ENCODE results near the gene C11orf68.

Gene C11orf68

DNA sequence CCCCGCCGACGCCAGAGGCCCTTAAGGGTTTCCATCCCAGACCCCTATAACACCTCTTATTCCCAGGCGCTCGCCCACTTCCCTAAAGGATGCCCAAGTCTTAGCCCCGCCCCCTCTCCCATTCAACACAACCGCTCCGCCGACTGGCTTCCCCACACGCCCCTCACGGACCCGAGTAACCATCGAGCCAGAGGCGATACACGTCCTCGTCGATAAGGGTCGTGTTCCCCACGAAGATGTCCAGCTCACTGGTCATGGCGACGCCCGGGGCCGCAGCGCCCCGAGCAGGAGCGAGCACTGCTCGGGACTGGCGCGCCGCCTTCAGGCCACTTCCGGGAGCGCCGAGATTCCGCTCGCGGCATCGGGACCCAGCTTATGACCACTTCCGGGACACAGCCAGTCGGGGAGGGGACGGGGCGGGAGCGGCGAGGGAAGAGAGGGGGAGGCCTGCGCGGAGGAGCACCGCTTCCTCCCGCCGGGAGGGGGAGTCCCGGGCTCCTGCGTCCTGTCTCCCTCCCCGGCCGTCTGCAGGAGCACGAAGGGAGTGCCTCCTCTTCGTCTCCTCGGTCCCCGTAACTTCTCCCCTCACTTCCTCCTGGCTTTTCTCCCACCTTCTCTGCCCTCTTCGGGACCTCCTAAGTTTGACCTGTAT lies 30.6 kb downstream of the C11orf68 start, which contains the start of gene FIBP:
Gene FIBP (minus strand): TSS at position 309 of the 652 bp plus-strand sequence. CDS start 53 bp downstream, at position 256.
- DNase-seq = peak; percentile 80

DNA sequence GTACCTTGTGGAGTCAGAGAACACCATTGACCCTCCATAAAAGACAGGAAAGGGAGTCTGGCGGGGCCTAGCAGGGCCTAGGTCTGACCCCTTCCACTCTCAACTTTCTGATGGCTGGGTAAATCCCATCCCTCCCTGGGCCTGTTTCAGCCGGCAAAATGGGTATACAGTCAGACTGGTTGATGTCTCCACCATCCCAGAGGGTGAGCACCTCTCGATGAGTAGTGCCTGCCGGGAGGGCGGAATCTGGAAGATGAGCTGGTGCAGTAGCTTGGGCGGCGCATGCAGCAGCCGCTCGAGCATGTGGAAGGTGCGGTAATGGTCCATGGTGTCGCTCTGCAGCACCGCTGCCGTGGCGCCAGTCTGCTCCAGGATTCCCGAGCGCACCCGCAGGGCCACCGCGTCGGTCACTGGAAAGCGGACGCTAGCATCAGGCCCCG lies 31.1 kb downstream of the C11orf68 start:
- DNase-seq = no peak

DNA sequence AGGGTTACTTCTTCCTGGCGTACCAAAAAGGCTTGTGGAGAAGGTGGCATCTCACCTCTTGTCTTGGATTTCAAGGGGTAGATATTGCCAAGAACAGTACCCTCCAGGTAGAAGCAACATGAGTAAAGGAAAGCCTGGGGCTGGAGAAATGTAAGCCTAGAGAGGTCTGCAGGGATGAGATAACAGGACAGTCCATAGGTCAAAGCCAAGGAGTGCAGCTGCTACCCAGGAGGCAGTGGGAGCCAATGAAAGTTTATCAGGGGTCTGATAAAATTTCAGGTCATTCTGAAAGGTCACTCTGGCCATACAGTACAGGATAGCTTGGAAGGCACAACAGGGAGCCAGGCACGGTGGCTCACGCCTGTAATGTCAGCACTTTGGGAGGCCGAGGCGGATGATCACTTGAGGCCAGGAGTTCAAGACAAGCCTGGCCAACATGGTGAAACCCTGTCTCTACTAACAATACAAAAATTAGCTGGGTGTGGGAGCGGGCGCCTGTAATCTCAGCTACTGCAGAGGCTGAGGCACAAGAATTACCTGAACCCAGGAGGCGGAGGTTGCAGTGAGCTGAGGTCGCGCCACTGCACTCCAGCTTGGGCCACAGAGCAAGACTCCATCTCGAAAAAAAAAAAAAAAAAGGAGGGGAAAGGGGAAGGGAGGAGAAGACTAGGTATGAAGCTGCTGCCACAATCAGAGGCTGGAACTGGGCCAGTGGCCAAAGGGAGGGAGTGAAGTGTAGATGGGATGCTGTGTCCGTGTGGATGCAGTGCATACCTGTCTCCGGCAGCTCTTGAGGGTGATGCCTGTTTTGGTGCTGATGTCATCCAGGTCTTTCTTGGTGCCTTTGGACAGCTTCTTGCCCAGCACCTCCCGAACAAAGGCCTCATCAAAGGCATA lies 31.8 kb downstream of the C11orf68 start:
- no peak for DNase-seq

DNA sequence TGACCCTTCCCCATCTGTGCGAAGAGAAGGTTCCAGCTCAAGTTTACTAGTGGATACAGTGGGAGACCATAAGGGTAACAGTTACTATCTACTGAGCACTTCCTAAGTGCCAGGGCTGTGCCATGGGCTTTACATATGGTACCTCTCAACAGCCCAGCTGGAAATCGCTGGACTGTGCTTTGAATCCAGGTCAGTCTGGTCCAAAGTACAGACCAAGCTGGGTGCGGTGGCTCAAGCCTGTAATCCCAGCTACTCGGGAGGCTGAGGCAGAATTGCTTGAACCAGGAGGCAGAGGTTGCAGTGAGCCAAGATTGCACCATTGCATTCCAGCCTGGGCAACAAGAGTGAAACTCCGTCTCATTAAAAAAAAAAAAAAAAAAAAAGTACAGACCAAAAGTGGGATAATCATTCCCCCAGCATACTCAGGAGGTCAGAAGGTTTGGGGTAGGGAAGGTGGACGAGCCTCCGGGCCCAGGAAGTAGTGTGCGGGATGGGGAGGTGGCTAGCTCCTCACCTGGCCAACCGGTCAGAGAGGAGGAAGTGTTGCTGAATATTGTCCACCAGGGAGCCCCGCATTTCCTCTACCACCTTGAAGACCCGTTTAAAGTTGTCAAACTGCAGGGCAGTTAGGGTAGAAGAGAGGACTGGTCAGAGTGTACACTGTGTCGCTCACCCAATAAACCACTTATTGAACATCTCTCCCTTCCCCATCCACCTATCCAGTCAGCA lies 32.9 kb downstream of the C11orf68 start:
- DNase-seq = no peak

DNA sequence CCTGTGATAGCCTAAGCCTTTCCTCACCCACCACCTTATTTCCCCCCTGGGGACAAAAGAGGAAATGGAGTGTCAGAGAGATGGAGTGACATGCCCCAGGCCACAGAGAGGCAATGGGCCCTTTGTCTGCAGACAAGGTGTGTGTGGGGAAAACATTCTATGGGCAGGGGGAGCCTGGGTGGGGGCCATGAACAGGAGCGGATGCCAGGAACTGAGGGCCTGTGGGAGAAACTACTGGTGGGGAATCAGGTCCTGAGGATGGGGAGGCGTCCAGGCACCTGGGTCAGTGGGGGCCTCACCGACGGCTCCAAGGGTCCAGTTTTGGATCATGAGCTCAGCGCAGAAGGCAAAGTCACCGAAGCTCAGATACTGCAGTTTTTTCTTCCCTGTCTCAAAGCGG lies 33.6 kb downstream of the C11orf68 start:
- no peak for DNase-seq

DNA sequence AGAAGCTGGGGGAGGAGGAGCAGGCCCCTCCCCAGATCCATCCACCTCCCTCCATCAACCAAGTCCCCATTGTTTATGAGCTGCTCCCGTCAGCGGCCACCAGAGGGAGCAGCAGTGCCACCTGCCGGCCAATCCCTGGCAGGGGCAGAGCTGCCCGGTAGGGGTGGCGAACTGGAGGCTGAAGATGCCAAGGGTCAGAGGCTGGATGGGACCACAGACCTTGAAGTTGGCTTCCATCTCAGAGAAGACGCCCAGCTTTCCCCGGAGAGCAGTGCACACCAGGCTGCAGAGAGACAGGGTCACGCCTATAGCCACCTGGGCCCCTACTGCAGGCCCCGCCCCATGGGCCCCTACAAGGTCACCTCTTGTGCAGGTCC lies 34.2 kb downstream of the C11orf68 start:
- DNase-seq = no peak

DNA sequence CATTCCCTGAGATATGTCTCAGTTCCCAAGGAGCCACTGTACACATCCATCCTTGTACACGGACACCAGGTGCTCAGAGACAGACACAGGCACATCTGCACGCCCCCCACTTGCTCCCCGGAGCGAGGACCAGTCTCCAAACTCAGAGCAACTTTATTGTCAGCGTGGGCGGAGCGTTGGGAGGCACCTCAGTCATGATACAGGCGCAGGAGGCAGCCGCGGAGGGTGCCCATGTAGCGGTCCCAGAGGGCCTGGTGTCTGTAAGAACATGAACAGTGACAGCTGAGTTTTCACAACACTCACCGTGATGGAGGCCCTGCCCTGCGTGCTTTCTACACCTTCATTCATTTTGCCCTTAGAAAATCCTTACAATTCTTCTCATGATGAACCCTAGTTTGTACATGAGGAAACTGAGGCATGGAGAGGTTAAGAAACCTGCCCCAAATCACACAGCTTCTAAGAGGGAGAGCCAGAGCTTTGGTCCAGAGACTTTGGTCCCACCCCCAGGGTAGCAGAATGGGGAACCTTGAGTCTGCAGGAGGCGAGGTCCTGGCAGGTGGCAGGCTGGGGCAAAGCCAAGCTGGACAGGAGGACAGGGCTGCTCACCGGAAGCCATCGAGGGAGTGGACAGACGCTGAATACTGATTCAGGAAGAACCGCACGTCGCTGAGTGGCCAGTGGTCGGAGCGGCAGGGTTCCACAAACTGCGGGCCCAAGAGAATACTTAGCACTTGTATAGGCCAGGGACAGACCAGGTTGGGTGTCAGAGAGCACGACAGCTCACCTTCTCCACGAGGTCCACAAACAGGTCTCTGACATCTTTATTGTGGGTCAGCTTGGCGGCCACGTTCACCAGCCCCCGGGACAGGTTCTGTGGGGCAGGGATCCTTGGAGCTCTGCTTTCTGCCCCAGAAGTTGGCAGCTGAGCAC lies 34.8 kb downstream of the C11orf68 start:
- no peak for DNase-seq

DNA sequence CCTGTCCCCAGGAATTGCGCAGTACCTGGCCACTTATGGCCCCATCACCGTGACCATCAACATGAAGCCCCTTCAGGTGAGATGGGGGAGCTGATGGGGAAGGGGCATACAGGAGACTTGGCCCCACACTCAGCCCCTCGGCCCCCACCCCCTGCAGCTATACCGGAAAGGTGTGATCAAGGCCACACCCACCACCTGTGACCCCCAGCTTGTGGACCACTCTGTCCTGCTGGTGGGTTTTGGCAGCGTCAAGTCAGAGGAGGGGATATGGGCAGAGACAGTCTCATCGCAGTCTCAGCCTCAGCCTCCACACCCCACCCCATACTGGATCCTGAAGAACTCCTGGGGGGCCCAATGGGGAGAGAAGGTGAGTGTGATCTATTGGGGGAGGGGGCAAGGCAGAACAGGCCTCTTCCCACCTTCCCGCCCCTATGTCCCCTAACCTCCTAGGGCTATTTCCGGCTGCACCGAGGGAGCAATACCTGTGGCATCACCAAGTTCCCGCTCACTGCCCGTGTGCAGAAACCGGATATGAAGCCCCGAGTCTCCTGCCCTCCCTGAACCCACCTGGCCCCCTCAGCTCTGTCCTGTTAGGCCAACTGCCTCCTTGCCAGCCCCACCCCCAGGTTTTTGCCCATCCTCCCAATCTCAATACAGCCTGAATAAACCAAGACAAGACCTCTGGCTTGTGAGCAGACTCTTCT lies 35.7 kb downstream of the C11orf68 start:
- no peak for DNase-seq

DNA sequence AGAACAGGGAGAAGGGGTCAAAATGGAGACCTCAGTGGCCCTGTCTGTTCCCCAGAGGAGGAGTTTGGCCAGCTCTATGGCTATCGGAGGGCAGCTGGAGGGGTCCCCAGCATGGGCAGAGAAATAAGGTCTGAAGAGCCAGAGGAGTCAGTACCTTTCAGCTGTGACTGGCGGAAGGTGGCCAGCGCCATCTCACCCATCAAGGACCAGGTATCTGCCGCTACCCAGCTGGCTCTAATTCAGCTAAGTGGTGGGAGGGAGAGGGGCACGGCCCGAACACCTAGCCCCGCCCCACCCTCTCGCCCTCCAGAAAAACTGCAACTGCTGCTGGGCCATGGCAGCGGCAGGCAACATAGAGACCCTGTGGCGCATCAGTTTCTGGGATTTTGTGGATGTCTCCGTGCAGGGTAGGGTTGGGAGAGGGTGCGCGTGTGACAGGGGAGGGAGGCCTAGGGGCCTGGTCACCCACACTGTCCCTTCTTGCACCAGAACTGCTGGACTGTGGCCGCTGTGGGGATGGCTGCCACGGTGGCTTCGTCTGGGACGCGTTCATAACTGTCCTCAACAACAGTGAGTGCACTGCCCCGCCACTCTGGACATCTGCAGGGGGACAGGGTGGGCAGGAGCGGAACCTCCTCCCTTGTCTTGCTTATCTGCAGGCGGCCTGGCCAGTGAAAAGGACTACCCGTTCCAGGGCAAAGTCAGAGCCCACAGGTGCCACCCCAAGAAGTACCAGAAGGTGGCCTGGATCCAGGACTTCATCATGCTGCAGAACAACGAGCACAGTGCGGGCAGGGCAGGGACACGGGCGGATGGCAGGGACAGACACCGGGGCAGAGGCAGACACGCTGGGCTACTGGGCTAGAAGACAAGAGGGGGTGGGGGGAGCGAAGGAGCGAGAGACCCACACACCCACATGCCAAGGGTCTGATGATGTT lies 36.5 kb downstream of the C11orf68 start:
- no peak for DNase-seq

DNA sequence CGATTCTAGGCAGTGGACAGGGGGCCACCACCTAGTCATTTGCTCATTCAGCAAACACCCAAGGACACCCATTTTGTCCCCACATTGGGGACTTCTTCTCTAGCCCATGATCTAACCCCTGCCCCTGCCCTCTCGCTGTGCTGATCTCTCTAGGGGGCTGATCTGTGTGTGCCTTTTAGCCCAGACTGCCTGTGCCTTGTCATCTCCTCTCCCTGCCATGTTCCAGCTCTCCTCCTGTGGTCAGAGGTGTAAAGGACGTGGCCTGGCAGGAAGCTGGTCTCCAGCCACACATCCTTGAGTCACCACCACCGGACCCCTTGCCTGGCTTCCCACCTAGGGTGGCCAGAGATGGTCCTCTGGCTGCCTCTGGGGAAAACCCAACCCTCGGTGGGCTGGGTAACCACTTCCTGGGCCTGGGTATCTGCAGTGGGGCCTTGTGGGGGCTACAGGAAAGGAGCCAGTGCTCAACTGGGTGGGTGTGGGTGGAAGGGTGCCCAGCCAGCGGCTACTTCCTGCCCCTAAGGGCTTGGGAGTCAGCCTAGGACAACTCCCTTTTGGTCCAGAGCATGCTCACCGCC lies 37.9 kb downstream of the C11orf68 start:
- no peak for DNase-seq

DNA sequence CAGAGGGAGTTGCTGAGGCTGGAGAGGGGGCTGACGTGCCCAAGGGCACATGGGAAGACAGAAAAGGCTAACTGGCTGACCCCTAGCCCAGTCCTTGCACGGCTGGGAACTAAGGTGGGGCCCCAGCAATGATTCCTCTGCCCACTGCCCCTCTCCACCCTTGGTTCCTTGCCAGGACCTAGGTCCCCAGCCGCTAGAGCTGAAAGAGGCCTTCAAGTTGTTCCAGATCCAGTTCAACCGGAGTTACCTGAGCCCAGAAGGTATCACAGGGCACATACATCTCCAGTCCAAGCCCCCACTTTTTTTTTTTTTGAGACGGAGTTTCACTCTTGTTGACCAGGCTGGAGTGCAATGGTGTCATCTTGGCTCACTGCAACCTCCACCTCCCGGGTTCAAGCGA lies 38.8 kb downstream of the C11orf68 start:
- DNase-seq = no peak

DNA sequence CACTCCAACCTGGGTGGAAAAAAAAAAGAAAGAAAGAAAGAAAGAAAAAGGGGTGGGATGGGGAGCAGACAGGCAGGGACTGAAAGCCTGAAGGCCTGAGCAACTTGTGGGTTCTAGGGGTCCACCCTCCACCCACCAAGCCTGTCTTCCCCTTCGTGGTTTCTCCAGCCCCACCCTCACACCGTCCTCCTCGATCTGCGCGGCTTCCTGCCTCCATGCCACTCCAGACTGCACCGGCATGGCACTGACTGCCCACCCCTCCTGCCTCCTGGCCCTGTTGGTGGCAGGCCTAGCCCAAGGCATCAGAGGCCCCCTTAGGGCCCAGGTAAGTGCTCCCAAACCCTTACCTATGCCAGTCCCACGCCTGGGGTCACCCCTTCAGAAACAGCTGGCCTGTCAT lies 39.2 kb downstream of the C11orf68 start, which contains the start of gene CTSW:
Gene CTSW (plus strand): TSS at position 221 of the 400 bp plus-strand sequence. CDS start 18 bp downstream, at position 239.
- DNase-seq = no peak

DNA sequence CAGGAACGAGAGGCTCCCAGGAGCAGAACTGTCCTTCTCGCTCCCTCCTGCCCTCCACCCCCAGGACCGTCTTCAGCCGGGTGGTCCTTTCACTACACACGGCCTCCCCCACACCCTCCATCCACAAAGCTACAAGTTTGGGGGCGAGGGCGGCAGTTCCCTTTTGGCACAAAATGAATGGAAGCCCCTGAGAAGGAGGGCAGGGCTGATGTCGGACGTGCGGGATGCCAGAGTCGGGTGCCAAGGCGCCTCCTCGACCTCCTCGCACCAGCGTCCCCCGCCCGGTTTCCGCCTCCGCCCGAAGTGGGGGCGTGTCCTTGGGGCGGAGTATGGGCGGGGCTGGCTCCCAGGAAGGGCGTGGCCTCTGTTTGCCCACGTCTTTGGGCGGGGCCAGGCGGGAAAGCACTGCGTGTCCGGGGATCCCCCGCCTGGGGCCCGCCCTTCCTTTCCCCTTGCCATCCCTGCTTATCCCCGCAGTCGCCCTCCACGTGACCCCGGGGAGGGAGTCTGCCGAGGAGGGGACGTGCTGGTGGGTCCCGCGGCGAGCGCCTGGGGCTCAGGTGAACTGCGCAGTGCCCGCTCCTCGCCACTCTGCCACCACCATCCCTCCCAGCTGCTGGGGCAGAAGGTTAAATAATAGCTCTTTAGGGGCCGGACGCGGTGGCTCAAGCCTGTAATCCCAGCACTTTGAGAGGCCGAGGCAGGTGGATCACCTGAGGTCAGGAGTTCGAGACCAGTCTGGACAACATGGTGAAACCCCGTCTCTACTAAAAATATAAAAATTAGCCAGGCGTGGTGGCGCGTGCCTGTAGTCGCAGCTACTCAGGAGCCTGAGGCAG lies 45.3 kb downstream of the C11orf68 start:
- peak; percentile 68 for DNase-seq

DNA sequence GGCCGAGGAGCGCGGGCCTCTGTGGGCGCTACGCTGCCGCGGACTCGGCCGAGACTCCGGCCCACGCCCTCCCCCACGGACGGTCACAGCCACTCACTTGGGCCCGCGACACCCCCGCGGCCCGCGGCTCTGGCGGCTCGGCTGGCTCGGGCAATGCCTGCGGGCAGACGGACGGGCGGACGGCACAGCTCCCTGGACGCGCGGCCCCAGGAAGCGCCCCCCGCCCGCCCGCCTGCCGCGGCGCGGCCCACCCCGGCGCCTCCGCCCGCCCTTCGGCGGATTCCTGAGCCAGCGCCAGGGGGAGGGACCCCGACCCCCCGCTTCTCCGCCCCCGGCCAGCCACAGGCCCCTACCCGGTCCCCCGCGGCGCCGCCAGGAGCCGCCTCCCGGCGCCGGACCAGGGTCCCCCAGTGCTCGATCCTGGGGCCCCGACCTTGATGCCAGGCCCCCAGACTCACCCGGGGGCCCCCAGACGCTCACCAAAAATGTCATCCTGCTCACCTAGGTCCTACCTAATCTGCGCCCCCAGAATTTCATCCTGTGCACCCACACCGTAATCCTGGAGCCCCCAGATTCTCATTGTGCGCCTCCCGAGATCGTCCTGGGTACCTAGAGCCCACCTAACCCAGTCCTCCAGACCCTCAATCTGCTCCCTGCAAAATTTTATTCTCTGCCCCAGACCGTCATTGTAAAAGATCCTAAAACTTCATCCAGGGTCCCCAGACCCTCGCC lies 46.1 kb downstream of the C11orf68 start, which contains the start of gene EFEMP2:
Gene EFEMP2 (minus strand): TSS at position 215 of the 732 bp plus-strand sequence. CDS start 446 bp downstream, outside the sequence.
- no peak for DNase-seq

DNA sequence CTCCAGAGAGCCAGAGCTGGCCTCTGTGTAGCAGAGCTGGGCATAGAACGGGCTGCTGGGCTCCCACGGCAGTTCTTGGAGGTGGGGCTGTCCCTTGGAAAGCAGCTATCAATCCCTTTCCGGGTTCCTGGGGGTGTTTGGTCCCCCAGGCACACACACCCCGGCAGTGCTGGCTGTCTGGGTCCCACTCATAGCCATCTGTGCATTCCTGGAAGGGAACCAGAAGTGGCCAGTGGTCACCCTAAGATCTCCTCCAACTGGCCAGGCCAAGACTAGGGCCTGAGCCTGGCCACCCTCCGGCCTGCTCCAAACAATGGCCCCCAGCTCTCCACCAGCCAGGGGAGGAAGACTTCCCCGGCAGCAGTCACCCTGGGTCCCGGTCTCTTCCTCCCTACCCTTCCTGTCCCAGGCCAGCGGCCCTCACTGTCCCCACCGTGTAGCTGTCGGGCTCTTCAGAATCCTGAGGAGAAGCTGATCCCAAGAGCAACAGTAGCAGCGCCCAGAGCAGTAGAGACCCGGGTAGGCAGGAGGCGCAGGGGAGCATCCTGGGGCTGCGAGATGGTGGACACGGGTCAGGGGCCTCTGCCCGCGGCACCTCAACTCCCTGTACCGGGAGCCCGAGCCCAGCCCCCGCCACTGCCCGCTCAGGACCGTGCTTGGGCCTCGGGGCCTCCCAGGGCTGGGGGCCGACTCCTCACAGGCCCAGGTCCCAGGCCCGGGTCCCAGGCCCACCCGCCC lies 46.9 kb downstream of the C11orf68 start:
- no peak for DNase-seq

DNA sequence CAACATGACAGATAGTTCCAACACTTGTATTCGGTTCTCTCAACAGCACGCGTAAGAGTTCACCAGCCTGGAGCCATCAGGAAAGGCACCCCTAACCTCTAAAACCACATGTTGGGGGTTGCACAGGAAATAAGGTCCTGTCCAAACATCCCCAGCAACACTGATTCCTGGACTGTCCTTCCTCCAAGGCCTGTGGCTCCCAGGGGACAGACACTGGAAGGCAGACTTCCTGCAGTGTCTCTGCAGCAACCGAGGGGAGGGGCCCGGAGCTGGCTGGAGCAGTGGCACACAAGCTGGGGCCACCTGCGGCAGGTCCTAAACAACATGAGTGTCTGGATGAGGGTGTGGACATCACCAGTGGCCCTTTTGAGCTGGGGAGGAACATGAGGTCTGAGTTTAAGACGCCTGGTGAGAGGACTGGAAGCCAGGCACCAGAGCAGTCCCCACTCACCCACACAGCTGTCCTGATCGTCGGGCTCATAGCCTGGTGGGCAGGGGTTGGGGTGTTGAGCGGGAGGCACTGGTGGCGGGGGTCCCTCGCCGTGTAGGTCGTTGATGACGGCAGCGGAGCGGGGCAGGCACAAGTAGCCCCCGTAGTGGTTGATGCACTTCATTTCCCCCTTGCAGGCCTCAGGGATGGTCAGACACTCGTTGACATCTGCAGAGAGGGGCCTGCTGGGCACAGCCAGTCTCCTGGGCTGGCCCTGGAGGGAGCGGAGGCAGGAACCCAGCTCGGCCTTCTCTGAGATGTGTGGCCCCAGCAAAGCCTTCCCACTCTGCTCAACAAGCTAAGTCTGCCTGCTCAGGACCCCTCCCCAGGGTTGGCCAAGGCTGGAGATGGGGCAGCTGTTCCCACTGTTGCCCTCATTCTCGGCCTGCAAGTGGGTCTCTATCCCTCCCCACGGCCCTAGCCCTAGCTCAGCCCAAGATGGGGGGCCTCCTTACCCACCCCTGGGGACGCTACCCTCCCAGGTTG lies 47.9 kb downstream of the C11orf68 start:
- DNase-seq = no peak
